GM19099 (cell line): ENCODE data around the gene SDS.

Source experiments
- POLR2A ChIP-seq: IDR thresholded peaks from 3 replicates; pipeline ENCODE4 v1.6.1; 2011; ENCODE audit warnings: low read depth; ENCODE audit not compliant: insufficient read length; ENCODE audit errors: extremely low read depth

SDS gene

DNA sequence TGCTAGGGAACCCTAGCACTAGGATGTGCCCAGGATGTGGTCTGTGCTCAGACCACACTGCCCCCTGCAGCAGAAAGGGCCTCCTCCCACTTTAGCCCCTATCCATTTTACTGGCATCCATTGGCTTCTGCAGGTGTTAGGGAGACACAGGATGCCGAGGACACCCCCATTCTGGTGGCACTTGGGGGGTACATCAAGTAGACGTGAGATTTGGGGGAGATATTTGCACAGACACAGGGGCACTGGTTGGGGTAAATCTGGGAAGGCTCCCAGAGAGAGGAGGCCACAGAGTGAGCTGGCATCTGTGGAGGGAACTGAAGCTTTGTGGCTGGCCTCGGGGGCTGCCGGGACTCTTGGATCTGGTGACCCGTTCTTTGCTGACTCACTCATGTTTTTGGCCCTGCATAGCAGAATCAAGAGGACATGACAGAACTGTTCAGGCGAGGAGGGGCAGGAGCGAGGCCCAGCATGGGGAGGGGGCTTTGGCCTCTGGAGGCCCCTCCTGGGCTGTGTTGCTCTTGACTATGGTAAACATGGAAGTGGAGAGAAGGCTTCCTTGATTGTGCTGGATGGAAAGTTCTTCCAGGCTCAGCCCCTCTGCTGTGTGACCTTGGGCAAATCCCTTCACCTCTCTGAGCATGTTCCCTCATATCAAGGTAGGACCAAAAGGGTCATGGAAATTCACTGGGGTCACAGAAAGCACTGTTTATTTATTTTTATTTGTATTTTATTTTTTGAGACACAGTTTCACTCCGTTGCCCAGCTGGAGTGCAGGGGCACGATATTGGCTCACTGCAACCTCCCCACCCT lies 43.5 kb downstream of the SDS start:
- TF ChIP-seq POLR2A = no peak

DNA sequence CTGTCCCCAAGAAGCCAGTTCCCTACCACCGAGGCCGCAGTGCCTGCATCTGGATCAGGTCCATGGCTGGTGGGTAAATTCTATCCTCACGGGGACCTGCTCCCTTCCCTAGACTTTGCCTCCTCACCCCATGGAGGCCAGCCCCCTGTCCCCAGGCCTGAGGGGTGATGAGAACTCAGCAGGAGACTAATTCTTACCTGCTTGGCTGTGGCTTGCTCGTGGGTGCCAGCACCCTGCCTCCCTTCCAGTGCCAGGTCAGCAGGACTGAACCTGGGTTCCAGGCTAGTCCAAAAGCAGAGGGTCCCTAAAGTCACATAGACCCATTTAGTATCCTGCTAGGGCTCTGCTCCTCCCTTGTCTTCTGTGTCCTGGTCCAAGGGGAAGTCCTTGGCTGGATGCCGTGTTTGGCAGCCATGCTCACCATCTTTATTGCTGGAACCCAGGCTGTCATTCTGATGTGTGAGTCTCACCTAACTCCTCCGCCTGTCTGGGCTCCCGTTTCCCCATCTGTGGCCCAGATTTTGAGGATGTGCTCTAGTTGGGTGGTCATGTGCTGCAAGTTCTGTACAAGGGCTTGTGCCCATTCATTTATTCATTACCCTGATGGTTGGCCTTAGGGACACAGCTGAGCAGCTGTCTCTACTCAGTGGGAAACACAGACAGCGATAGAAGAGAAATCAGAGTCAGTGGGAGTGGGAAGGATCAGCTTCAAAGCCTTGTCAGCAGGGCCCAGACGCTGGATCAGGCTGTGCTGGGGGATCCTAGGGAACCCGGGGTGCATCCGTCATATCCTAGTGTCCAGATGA lies 44.4 kb downstream of the SDS start:
- no peak for TF ChIP-seq POLR2A

GRCh38 chr12:113358381-113359132 lies 45.1 kb downstream of the SDS start, which contains the start of gene PLBD2:
Gene PLBD2 (plus strand): TSS chr12:113358587. CDS start chr12:113358601, 14 bp downstream.
- TF ChIP-seq POLR2A = peak; percentile 69

GRCh38 chr12:113351089-113351488 lies 52.6 kb downstream of the SDS start:
- TF ChIP-seq POLR2A = no peak

DNA sequence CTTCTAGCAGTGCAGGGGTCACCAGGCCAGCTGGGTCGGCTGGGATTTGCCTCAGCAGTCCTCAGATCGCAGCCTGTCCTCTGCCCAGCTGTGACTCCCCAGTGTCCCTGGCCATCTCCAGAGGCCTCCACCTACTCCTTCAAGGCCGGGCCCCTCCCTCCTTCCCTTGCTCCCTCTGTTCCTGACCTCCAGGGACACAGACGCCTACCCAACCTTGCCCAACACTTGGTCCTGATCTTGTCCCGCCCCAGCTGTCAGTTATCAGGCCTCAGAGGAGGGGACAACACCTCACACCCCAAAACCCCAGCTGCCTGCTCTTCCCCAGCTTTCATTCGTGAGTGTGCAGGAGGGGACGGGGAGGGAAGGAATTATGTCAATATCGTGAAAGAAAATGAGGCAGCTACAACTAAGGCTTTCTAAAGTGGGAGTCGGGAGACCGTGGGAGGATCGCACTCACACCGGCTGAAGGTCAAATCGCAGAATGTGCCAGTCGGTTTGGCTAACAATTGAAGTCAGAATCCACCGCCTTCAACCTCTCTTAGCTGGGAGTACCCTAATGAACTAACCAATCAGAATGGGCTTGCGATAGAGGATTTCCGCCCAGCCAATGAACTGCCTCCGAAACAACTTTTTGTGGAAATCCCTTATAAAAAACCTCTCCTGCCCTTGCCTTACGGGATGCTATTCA lies 54.7 kb downstream of the SDS start:
- TF ChIP-seq POLR2A = no peak

DNA sequence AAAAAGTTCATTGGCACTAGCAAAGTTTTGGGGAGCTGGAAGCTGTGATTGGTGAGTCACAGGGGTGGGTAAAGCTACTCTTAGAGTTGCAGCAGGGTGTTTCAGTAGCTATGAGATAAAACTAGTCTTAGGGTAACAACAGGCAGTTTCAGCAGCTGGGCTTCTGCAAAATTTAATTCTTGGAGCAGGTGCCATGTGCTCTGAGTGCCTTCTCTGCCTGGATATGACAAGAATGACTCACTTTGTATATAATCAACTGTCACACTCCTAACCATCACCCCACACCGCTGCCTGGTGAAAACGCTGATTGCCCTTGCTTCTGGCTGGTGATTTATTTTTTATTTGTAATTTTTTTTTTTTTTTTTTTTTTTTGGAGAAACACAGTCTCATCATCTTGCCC lies 55.8 kb downstream of the SDS start:
- TF ChIP-seq POLR2A = no peak

GRCh38 chr12:113347107-113347506 lies 56.6 kb downstream of the SDS start:
- no peak for TF ChIP-seq POLR2A

- TF ChIP-seq POLR2A = no peak
Observed at GRCh38 chr12:113346353-113346752, 57.3 kb downstream of the SDS start.

- no peak for TF ChIP-seq POLR2A
Observed at GRCh38 chr12:113345318-113345717, 58.4 kb downstream of the SDS start.
